ENCODE results near the gene VAC14.

- TF ChIP-seq CTCF (IDR thresholded peaks at IDR 0.05) (no peak), ZFX (IDR thresholded peaks at IDR 0.05; ENCODE audit: borderline replicate concordance) (no peak)
Measured at GRCh38 chr16:70687102-70687511, 113.9 kb downstream of the VAC14 start.
